ENCODE data around the gene TRMT11. TPM values are rescaled to one million over a fixed set of nuclear protein-coding genes. Genes with fewer than 3 reads are reported as not detected.

TRMT11 gene
- polyA plus RNA-seq, 3 donors: 2.1 to 3.3 (median 2.1) TPM

DNA sequence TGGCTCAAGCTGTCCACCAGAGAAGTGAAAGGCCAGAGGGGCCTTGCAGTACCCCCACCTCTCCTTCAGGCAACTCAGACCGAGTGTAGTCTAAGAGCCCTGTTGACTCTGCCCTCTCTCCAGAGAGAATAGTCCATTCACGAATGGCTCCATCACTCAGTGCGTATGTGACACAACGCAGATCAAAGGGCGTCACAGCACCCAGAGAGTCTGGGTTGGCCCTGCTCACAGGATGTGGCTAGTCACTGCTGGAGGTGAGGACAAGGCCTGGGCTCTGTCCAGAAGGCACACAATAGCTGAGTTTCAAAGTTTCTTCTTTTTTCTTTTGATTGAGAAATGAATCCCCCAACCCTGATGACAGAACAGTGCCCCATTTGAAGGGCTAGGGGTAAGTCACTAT is 74.1 kb downstream of the TRMT11 start:
- Mint-ChIP-seq H3K4me3 (no peak overlapping the region), H3K9me3 (peaks cover 0 to 6% (median 3%) of the 10 kb centered on the region in 7 donors), H3K36me3 (no peaks in the 10 kb centered on the region), H3K4me1 (peaks cover 7% of the 10 kb centered on the region), H3K27ac (peak overlapping the region in 1 of 7 donors; percentile 8), H3K27me3 (ENCODE audit: low read depth in 3 of 3) (peaks cover 0 to 4% (median 0%) of the 10 kb centered on the region in 3 donors)
- DNase-seq: no peak
- no peaks in the 10 kb centered on the region for H3K9me3 ChIP-seq (replicated peaks in 1 of 2; ENCODE audit: control insufficient read depth in 1 of 2, insufficient read depth in 1 of 2, low read length in 2 of 2)
- H3K4me3 ChIP-seq (replicated peaks in 1 of 3; ENCODE audit: low read depth in 2 of 3, low read length in 3 of 3): no peak overlapping the region
- no peaks in the 10 kb centered on the region for H3K79me2 ChIP-seq (ENCODE audit: insufficient read depth, low read length)
- WGBS (ENCODE audit: insufficient coverage): 97% methylated on average over 5 of the region's 5 CpGs
- TF ChIP-seq, protein P1, sequence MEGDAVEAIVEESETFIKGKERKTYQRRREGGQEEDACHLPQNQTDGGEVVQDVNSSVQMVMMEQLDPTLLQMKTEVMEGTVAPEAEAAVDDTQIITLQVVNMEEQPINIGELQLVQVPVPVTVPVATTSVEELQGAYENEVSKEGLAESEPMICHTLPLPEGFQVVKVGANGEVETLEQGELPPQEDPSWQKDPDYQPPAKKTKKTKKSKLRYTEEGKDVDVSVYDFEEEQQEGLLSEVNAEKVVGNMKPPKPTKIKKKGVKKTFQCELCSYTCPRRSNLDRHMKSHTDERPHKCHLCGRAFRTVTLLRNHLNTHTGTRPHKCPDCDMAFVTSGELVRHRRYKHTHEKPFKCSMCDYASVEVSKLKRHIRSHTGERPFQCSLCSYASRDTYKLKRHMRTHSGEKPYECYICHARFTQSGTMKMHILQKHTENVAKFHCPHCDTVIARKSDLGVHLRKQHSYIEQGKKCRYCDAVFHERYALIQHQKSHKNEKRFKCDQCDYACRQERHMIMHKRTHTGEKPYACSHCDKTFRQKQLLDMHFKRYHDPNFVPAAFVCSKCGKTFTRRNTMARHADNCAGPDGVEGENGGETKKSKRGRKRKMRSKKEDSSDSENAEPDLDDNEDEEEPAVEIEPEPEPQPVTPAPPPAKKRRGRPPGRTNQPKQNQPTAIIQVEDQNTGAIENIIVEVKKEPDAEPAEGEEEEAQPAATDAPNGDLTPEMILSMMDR (IDR thresholded peaks at IDR 0.05): no peak
- H3K27me3 ChIP-seq (ENCODE audit: control insufficient read depth in 2 of 2, insufficient read depth in 2 of 2, low read length in 2 of 2): no peaks in the 10 kb centered on the region
- no peak overlapping the region for H2AFZ ChIP-seq (ENCODE audit: insufficient read depth, low read depth, low read length, poor library complexity, severe bottlenecking)
- no peaks in the 10 kb centered on the region for H4K20me1 ChIP-seq (ENCODE audit: insufficient read depth, low read length)
- H3K4me1 ChIP-seq (ENCODE audit: control insufficient read depth in 1 of 2, insufficient read depth in 2 of 2, low read length in 2 of 2): no peaks in the 10 kb centered on the region
- H3K36me3 ChIP-seq (replicated peaks in 1 of 2; ENCODE audit: control insufficient read depth in 1 of 2, insufficient read depth in 2 of 2, low read length in 2 of 2): peaks cover 0 to 2% of the 10 kb centered on the region in 2 donors
- H3K27ac ChIP-seq (ENCODE audit: low read depth in 1 of 2, low read length in 2 of 2): no peak overlapping the region
- no peak overlapping the region for H3K4me2 ChIP-seq (replicated peaks; ENCODE audit: extremely low read depth, low read length, poor library complexity, severe bottlenecking)
- no peak overlapping the region for H3K9ac ChIP-seq (ENCODE audit: insufficient read depth, low read length, poor library complexity, severe bottlenecking)
- intact Hi-C loops (cut with micrococcal nuclease): no loop called here

DNA sequence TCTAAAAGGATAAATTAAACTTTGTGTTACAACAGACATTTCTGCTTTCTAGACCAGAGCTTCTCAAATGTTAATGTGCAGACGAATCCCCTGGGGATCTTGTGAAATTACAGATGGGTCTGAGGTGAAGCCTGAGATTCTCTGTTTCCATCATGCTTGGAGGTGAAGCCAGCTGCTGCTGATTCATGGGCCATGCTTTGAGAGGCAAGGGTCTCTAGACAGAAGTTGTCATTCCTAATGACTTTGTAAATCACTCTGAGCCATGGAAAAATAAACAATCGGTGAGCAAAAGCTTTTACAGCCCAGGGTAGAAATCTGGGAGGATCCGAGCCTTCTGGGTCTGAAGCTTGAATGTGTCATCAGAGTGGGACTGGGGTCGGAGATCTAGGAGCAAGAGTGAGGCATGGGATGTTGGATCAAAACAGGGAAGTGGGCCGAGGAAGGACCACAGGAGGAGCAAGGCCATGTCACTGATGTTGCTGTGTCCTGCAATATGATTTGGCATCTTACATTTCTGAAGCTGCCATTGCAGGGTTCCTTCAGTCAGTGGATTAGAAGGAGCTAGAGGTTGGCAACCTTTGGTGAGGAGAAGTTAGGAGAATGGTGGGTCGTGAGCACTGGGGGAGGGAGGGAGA is 77.3 kb downstream of the TRMT11 start:
- no peak overlapping the region for H3K4me3 Mint-ChIP-seq
- Histone ChIP-seq H3K27ac (ENCODE audit: low read depth in 1 of 2, low read length in 2 of 2) (no peak overlapping the region), H3K9ac (ENCODE audit: insufficient read depth, low read length, poor library complexity, severe bottlenecking) (no peak overlapping the region), H2AFZ (ENCODE audit: insufficient read depth, low read depth, low read length, poor library complexity, severe bottlenecking) (no peak overlapping the region), H3K36me3 (replicated peaks in 1 of 2; ENCODE audit: control insufficient read depth in 1 of 2, insufficient read depth in 2 of 2, low read length in 2 of 2) (peaks cover 0 to 2% of the 10 kb centered on the region in 2 donors), H3K4me1 (ENCODE audit: control insufficient read depth in 1 of 2, insufficient read depth in 2 of 2, low read length in 2 of 2) (no peaks in the 10 kb centered on the region), H3K4me3 (replicated peaks in 1 of 3; ENCODE audit: low read depth in 2 of 3, low read length in 3 of 3) (no peak overlapping the region), H4K20me1 (ENCODE audit: insufficient read depth, low read length) (no peaks in the 10 kb centered on the region), H3K27me3 (ENCODE audit: control insufficient read depth in 2 of 2, insufficient read depth in 2 of 2, low read length in 2 of 2) (no peaks in the 10 kb centered on the region), H3K4me2 (replicated peaks; ENCODE audit: extremely low read depth, low read length, poor library complexity, severe bottlenecking) (no peak overlapping the region), H3K9me3 (replicated peaks in 1 of 2; ENCODE audit: control insufficient read depth in 1 of 2, insufficient read depth in 1 of 2, low read length in 2 of 2) (no peaks in the 10 kb centered on the region), H3K79me2 (ENCODE audit: insufficient read depth, low read length) (no peaks in the 10 kb centered on the region)
- peak overlapping the region in 2 of 7 donors; percentile 17 to 18 for H3K27ac Mint-ChIP-seq
- H3K27me3 Mint-ChIP-seq (ENCODE audit: low read depth in 3 of 3): peaks cover 0 to 4% (median 0%) of the 10 kb centered on the region in 3 donors
- DNase-seq: no peak
- 87% methylated on average over 6 of the region's 6 CpGs for WGBS (ENCODE audit: insufficient coverage)
- H3K36me3 Mint-ChIP-seq: no peaks in the 10 kb centered on the region
- H3K4me1 Mint-ChIP-seq: peaks cover 7% of the 10 kb centered on the region
- intact Hi-C loops (cut with micrococcal nuclease): no loop called here
- H3K9me3 Mint-ChIP-seq: peaks cover 0 to 2% (median 0%) of the 10 kb centered on the region in 7 donors
- TF ChIP-seq, protein P1 (IDR thresholded peaks at IDR 0.05): no peak
